Endothelial cell of umbilical vein (primary cell): ENCODE data around the gene ECD. TPM values are rescaled to one million over a fixed set of nuclear protein-coding genes. Genes with fewer than 3 reads are reported as not detected.
A peak's percentile ranks its signal among the peaks of the same experiment; 100 is the strongest.

Experiments
- BruUV-seq: library from RNA; stranded (reverse); fragments of 400-500 nt; replicated peaks from 2 replicates; lab custom pipeline; 2021; lab: Mats Ljungman, UMichigan
- CTCF ChIA-PET: fragments of 300-600, 350-600 bp; sonication (Branson Sonifier 250); formaldehyde crosslinking; loops from one replicate; lab custom pipeline; 2021; ENCODE audit warnings: antibody characterized with exemption, inconsistent platforms; lab: Charles Lee
- POLR2A ChIA-PET: fragments of 300-600, 350-600 bp; sonication (Branson Sonifier 250); formaldehyde crosslinking; loops from one replicate; lab custom pipeline; 2021; ENCODE audit warnings: antibody characterized with exemption, inconsistent platforms; lab: Charles Lee
- DNase-seq: peaks from one replicate; pipeline ENCODE4 v3.0.0-alpha.2; 2011; ENCODE audit warnings: low read depth, low spot score
- FAIRE-seq: peaks from 2 replicates; lab custom pipeline; 2011; peaks lifted over from hg19 to GRCh38; lab: Jason Lieb, UNC
- H2AFZ ChIP-seq: 2 replicates; pipeline ENCODE4 v1.6.0; 2012; ENCODE audit warnings: low read depth, low read length, control low read depth, inconsistent platforms
- H3K27ac ChIP-seq: 2 replicates; pipeline ENCODE4 v1.5.1; 2011; ENCODE audit warnings: low read depth, mild to moderate bottlenecking, control low read depth, low read length, moderate library complexity; ENCODE audit not compliant: insufficient read depth
- H3K27me3 ChIP-seq, 2 experiments: 2 replicates each; pipeline versions ENCODE4 v1.6.0 to v1.6.1; 2011; ENCODE audit warnings: low read length in 2 of 2, mixed read lengths in 1 of 2; ENCODE audit not compliant: control insufficient read depth in 2 of 2, insufficient read depth in 2 of 2
- H3K36me3 ChIP-seq, 2 experiments: 2 replicates in 1 of 2; 3 replicates in 1 of 2; pipeline ENCODE4 v1.5.1; 2011; ENCODE audit warnings: low read length in 2 of 2, mild to moderate bottlenecking in 1 of 2, moderate library complexity in 1 of 2; ENCODE audit not compliant: control insufficient read depth in 2 of 2, insufficient read depth in 2 of 2; ENCODE audit errors: extremely low read depth in 1 of 2
- H3K4me1 ChIP-seq: 3 replicates; pipeline ENCODE4 v1.5.1; 2011; ENCODE audit warnings: mild to moderate bottlenecking, low read length; ENCODE audit not compliant: control insufficient read depth, insufficient read depth; ENCODE audit errors: extremely low read depth
- H3K4me2 ChIP-seq: 2 replicates; pipeline ENCODE4 v1.6.1; 2011; ENCODE audit warnings: low read length, control low read depth, mixed read lengths; ENCODE audit not compliant: insufficient read depth
- H3K4me3 ChIP-seq, 3 experiments: fragments of 200-600 bp in 1 of 3; sonication (generic), shearing (Covaris generic) in 1 of 3; replicated peaks in 1 of 3; 2 replicates each; pipeline ENCODE4 v1.5.1; 2011 to 2016; ENCODE audit warnings: control low read depth in 3 of 3, low read length in 3 of 3, mild to moderate bottlenecking in 2 of 3, inconsistent platforms in 1 of 3, low read depth in 1 of 3, moderate library complexity in 1 of 3; ENCODE audit not compliant: insufficient read depth in 1 of 3
- H3K79me2 ChIP-seq: 2 replicates; pipeline ENCODE4 v1.6.0; 2012; ENCODE audit warnings: low read length, inconsistent platforms; ENCODE audit not compliant: control insufficient read depth, insufficient read depth
- H3K9ac ChIP-seq: replicated peaks from 2 replicates; pipeline ENCODE3; 2011; ENCODE audit warnings: low read length, control low read depth; ENCODE audit not compliant: insufficient read depth; ENCODE audit errors: extremely low read depth
- H3K9me1 ChIP-seq: replicated peaks from 3 replicates; pipeline ENCODE4 v1.6.0; 2011; ENCODE audit warnings: mild to moderate bottlenecking, low read length; ENCODE audit not compliant: control insufficient read depth, insufficient read depth; ENCODE audit errors: extremely low read depth
- H3K9me3 ChIP-seq: replicated peaks from 2 replicates; pipeline ENCODE4 v1.5.1; 2012; ENCODE audit warnings: low read length, inconsistent platforms; ENCODE audit not compliant: control insufficient read depth, insufficient read depth
- H4K20me1 ChIP-seq: replicated peaks from 2 replicates; pipeline ENCODE3; 2011; ENCODE audit warnings: mild to moderate bottlenecking, low read length; ENCODE audit not compliant: control insufficient read depth, insufficient read depth; ENCODE audit errors: extremely low read depth
- EZH2 ChIP-seq: IDR thresholded peaks from 2 replicates; pipeline ENCODE4 v1.6.1; 2012; ENCODE audit warnings: borderline replicate concordance, low read depth, mild to moderate bottlenecking, moderate library complexity, low read length, inconsistent platforms; ENCODE audit not compliant: severe bottlenecking
- FOS ChIP-seq: IDR thresholded peaks from 2 replicates; pipeline ENCODE4 v1.6.1; 2011; ENCODE audit warnings: mild to moderate bottlenecking, low read length, moderate library complexity, borderline replicate concordance; ENCODE audit not compliant: insufficient read depth
- GATA2 ChIP-seq: IDR thresholded peaks from 2 replicates; pipeline ENCODE4 v1.7.0; 2011; ENCODE audit warnings: low read depth, mild to moderate bottlenecking, moderate library complexity, mixed read lengths, low read length; ENCODE audit not compliant: insufficient read length, insufficient read depth
- JUN ChIP-seq: IDR thresholded peaks from 2 replicates; pipeline ENCODE4 v1.6.1; 2011; ENCODE audit warnings: borderline replicate concordance, low read depth; ENCODE audit not compliant: insufficient read length, insufficient read depth
- MAX ChIP-seq: IDR thresholded peaks from 2 replicates; pipeline ENCODE4 v1.6.1; 2011; ENCODE audit not compliant: insufficient read depth, insufficient read length
- MYC ChIP-seq: IDR thresholded peaks from one replicate; pipeline ENCODE4 v1.6.1; 2011; ENCODE audit warnings: mild to moderate bottlenecking, low read depth, low read length
- POLR2A ChIP-seq: IDR thresholded peaks from 2 replicates; pipeline ENCODE4 v1.6.1; 2012; ENCODE audit warnings: low read depth, mild to moderate bottlenecking, control low read depth, low read length
- POLR2AphosphoS5 ChIP-seq: IDR thresholded peaks from 2 replicates; pipeline ENCODE4 v1.6.1; 2012; ENCODE audit warnings: low read depth, mild to moderate bottlenecking, control low read depth, low read length, moderate library complexity; ENCODE audit not compliant: insufficient read depth
- dilution Hi-C: fragments of 300-500 bp; cut with MboI; formaldehyde crosslinking; loops from one replicate; pipeline ENCODE4 v1.15.0; 2019; ENCODE audit warnings: low sequenced_read_pairs; ENCODE audit not compliant: extremely low pct_ligation_motif_present
- intact Hi-C: fragments of 100-400 bp; cut with micrococcal nuclease; formaldehyde crosslinking; loops from one replicate; pipeline ENCODE4 v1.10.0; 2022
- polyA plus RNA-seq, 4 experiments: library from polyadenylated mRNA; depleted of rRNA in 3 of 4; stranded (reverse) in 3 of 4; unstranded in 1 of 4; fragments of >200 nt; gene quantifications; 2 replicates each; pipeline versions ENCODE4 v1.2.1 to v1.2.3, GENCODE V29; 2011 to 2012; ENCODE audit warnings: missing spikeins in 1 of 4
- total RNA-seq: library from RNA; stranded (reverse); gene quantifications from 2 replicates; pipeline ENCODE4 v1.2.3, GENCODE V29; 2021
- TF ChIP-seq, protein P1 (sequence below), 2 donors: IDR thresholded peaks; 1 replicate in 1 of 2; 2 replicates in 1 of 2; pipeline ENCODE4 v1.5.1; 2011; ENCODE audit warnings: low read length in 2 of 2, mild to moderate bottlenecking in 2 of 2, moderate library complexity in 2 of 2, control low read depth in 1 of 2, inconsistent platforms in 1 of 2, low read depth in 1 of 2; ENCODE audit not compliant: insufficient read depth in 1 of 2; ENCODE audit errors: extremely low read depth in 1 of 2

ECD gene
- total and polyA plus RNA-seq, 2 donors (not counting 3 experiments of a cell fraction or from before 2014, with no cell fraction given) = 27.2 to 32.3 TPM

DNA sequence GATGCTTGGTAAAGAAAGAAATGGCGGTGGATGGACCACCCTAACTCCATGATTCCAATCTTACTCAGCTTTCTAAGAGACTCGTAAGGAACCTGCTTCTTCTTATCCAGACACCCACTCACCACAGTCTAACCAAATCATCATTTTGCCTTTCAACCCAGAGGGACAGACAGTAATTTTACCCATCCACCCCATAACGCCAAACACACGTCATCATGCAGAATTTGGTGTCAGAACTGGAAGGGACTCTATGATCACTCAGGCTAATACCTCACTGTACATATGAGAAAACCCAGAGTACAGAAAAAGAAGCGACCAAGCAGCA, 388 bp downstream of the ECD start:
- BruUV-seq = TSS peak; percentile 81
- Histone ChIP-seq H3K27ac (peak overlapping the region; percentile 79), H2AFZ (peak overlapping the region; percentile 0), H3K9ac (peak overlapping the region; percentile 96), H3K4me1 (peaks cover 9% of the 10 kb centered on the region), H3K4me2 (peak overlapping the region; percentile 88), H3K27me3 (no peaks in the 10 kb centered on the region), H3K36me3 (peaks cover 4% of the 10 kb centered on the region in 2 experiments), H3K4me3 (peak overlapping the region; percentile 24 to 95 (median 81)), H3K9me1 (no peaks in the 10 kb centered on the region), H4K20me1 (peaks cover 5% of the 10 kb centered on the region), H3K79me2 (peaks cover 49% of the 10 kb centered on the region), H3K9me3 (no peaks in the 10 kb centered on the region)
- FAIRE-seq (no peak), DNase-seq (no peak)
- intact Hi-C loops = loop anchor here (5.0 kb wide), 1 partner anchor 190 kb away; the partner anchor contains the start of gene CFAP70
- ChIA-PET CTCF (interaction anchor here (1.1 kb wide), 1 partner anchor 106 kb away, joined by 3 read pairs; no protein-coding TSS in a partner anchor), POLR2A (no interaction called here)
- dilution Hi-C loops = no loop called here
- TF ChIP-seq, protein P1, sequence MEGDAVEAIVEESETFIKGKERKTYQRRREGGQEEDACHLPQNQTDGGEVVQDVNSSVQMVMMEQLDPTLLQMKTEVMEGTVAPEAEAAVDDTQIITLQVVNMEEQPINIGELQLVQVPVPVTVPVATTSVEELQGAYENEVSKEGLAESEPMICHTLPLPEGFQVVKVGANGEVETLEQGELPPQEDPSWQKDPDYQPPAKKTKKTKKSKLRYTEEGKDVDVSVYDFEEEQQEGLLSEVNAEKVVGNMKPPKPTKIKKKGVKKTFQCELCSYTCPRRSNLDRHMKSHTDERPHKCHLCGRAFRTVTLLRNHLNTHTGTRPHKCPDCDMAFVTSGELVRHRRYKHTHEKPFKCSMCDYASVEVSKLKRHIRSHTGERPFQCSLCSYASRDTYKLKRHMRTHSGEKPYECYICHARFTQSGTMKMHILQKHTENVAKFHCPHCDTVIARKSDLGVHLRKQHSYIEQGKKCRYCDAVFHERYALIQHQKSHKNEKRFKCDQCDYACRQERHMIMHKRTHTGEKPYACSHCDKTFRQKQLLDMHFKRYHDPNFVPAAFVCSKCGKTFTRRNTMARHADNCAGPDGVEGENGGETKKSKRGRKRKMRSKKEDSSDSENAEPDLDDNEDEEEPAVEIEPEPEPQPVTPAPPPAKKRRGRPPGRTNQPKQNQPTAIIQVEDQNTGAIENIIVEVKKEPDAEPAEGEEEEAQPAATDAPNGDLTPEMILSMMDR (IDR thresholded peaks at IDR 0.05; ENCODE audit: extremely low read depth in 1 of 2, insufficient read depth in 1 of 2, low read depth in 1 of 2, low read length in 2 of 2) = no peak
- TF ChIP-seq MYC = no peak
- TF ChIP-seq FOS = no peak
- no peak for TF ChIP-seq POLR2AphosphoS5
- TF ChIP-seq EZH2 = no peak
- TF ChIP-seq JUN = no peak
- TF ChIP-seq GATA2 = no peak
- TF ChIP-seq MAX = no peak
- no peak for TF ChIP-seq POLR2A
